Neural progenitor cell (in vitro differentiated cells): Measurements from ENCODE around the gene DDOST. TPM values are rescaled to one million over a fixed set of nuclear protein-coding genes. Genes with fewer than 3 reads are reported as not detected.

ENCODE experiments used
- DNase-seq: peaks from one replicate; pipeline ENCODE4 v3.0.0-alpha.2; 2016; ENCODE audit warnings: low spot score
- H2AFZ ChIP-seq: fragments of 200-600 bp; sonication (generic); replicated peaks from 2 replicates; pipeline ENCODE4 v1.6.1; 2016; ENCODE audit warnings: antibody characterized with exemption
- H3F3A ChIP-seq: fragments of 200-600 bp; sonication (generic); 2 replicates; pipeline ENCODE4 v1.6.1; 2016; ENCODE audit warnings: antibody characterized with exemption, low read depth
- H3K27ac ChIP-seq: fragments of 200-600 bp; sonication (generic); 2 replicates; pipeline ENCODE4 v1.5.1; 2016; ENCODE audit warnings: mild to moderate bottlenecking
- H3K27me3 ChIP-seq: fragments of 200-600 bp; sonication (generic); 2 replicates; pipeline ENCODE4 v1.6.1; 2016; ENCODE audit warnings: mild to moderate bottlenecking, moderate library complexity
- H3K36me3 ChIP-seq: fragments of 200-600 bp; sonication (generic); 2 replicates; pipeline ENCODE4 v1.5.1; 2016
- H3K4me1 ChIP-seq: fragments of 200-600 bp; sonication (generic); 2 replicates; pipeline ENCODE4 v1.6.1; 2016; ENCODE audit warnings: mixed run types
- H3K4me2 ChIP-seq: fragments of 200-600 bp; sonication (generic); 2 replicates; pipeline ENCODE4 v1.6.1; 2016
- H3K4me3 ChIP-seq: fragments of 200-600 bp; sonication (generic); 2 replicates; pipeline ENCODE4 v1.5.1; 2016
- H3K79me2 ChIP-seq: fragments of 200-600 bp; sonication (generic); 2 replicates; pipeline ENCODE4 v1.6.1; 2016; ENCODE audit warnings: low read depth
- H3K9ac ChIP-seq: fragments of 200-600 bp; sonication (generic); 2 replicates; pipeline ENCODE4 v1.6.1; 2016
- H3K9me3 ChIP-seq: fragments of 200-600 bp; sonication (generic); 2 replicates; pipeline ENCODE4 v1.5.1; 2016; ENCODE audit warnings: low read depth
- H4K20me1 ChIP-seq: fragments of 200-600 bp; sonication (generic); 2 replicates; pipeline ENCODE4 v1.6.1; 2016; ENCODE audit warnings: low read depth
- H3K27ac Mint-ChIP-seq: 3 replicates; pipeline ENCODE4 v1.8.0; 2021; ENCODE audit warnings: mixed read lengths
- H3K27me3 Mint-ChIP-seq: 2 replicates; pipeline ENCODE4 v1.8.0; 2022; ENCODE audit warnings: low read depth, mild to moderate bottlenecking, inconsistent platforms, moderate library complexity, mixed read lengths; ENCODE audit not compliant: insufficient read depth
- H3K36me3 Mint-ChIP-seq: 3 replicates; pipeline ENCODE4 v1.8.0; 2021; ENCODE audit warnings: mixed read lengths
- H3K4me1 Mint-ChIP-seq: 3 replicates; pipeline ENCODE4 v1.8.0; 2021; ENCODE audit warnings: mixed read lengths
- H3K4me3 Mint-ChIP-seq: 3 replicates; pipeline ENCODE4 v1.8.0; 2021; ENCODE audit warnings: mild to moderate bottlenecking, moderate library complexity, mixed read lengths
- H3K9me3 Mint-ChIP-seq: 3 replicates; pipeline ENCODE4 v1.8.0; 2020; ENCODE audit warnings: mixed read lengths
- CTCF ChIP-seq: fragments of 200-600 bp; sonication (generic); IDR thresholded peaks from 2 replicates; pipeline ENCODE4 v1.5.1; 2017; ENCODE audit warnings: antibody characterized with exemption, mild to moderate bottlenecking
- EZH2 ChIP-seq: fragments of 200-600 bp; sonication (generic); IDR thresholded peaks from 2 replicates; pipeline ENCODE4 v1.6.1; 2017; ENCODE audit warnings: antibody characterized with exemption, mild to moderate bottlenecking, moderate library complexity
- EZH2phosphoT487 ChIP-seq: fragments of 200-600 bp; sonication (generic); IDR thresholded peaks from 2 replicates; pipeline ENCODE4 v1.6.1; 2017; ENCODE audit warnings: antibody characterized with exemption
- total RNA-seq: library from RNA; depleted of rRNA; stranded (reverse); fragments of >200 nt; gene quantifications from 2 replicates; pipeline ENCODE4 v1.2.3, GENCODE V29; 2015; ENCODE audit warnings: low replicate concordance

The DDOST gene
- 151 and 234 TPM in 2 replicates for total RNA-seq

GRCh38 chr1:20661207-20662109, at the start of gene DDOST:
Gene DDOST, minus strand, starts transcription at chr1:20661369. Its CDS starts 19 bp downstream, at chr1:20661350.
- Mint-ChIP-seq H3K4me1 (peaks cover 28% of the 10 kb centered on the region), H3K36me3 (peaks cover 13% of the 10 kb centered on the region), H3K27me3 (peaks cover 7% of the 10 kb centered on the region), H3K9me3 (no peaks in the 10 kb centered on the region), H3K27ac (peak within 1 kb of the TSS; percentile 94), H3K4me3 (peak within 1 kb of the TSS; percentile 99)
- Histone ChIP-seq H3K27me3 (no peaks in the 10 kb centered on the region), H3K9ac (peak within 1 kb of the TSS; percentile 88), H2AFZ (peak within 1 kb of the TSS; percentile 78), H3K4me3 (peak within 1 kb of the TSS; percentile 75), H3K27ac (peak within 1 kb of the TSS; percentile 55), H3K9me3 (no peaks in the 10 kb centered on the region), H3K4me1 (peaks cover 8% of the 10 kb centered on the region), H3K36me3 (no peaks in the 10 kb centered on the region), H3K79me2 (peaks cover 48% of the 10 kb centered on the region), H3K4me2 (peak within 1 kb of the TSS; percentile 78), H3F3A (no peaks in the 10 kb centered on the region), H4K20me1 (peaks cover 18% of the 10 kb centered on the region)
- TF ChIP-seq EZH2phosphoT487 (no peak), EZH2 (no peak), CTCF (peak; percentile 49)
- DNase-seq, result peak; percentile 99

DNA sequence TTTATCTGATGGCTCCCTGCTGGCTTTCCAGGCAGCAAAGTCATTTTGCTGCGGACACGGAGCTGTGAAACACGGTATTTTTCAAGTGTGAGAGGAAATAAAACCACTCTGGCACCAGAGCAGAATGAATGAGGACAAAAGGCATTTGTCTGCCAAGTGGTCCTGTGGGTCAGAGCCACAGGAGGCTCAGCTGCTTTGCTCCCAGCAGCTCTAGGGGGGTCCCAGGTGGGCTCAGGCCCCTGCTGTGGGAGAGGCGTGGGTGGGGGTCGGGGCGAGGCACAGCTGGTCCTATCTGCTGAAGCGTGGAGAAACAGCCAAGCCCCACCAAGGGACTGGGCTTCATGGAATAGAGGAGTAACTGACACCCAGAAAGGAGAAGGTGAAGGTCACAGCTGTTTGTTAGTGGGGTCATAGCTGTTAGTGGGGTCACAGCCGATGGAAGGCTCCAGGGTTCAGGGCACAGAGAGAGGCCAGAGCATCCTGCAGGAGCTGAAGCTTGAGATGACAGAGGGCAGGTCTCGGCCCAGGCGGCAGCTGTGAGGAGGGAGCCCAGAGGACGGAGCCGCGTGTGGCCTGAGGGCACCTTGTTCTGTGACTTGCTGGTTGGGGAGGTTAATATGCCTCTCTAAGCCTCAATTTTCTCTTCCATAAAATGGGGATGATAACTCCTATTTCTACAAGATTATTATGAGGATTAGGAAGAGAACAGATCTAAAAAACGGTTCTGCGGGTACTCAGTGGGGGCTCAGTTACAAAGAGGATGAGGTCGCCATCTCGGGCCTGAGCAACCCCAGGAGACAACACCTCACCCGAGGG, 49.5 kb upstream of the DDOST start:
- Histone ChIP-seq H3K9ac (no peak overlapping the region), H3K9me3 (no peaks in the 10 kb centered on the region), H4K20me1 (no peaks in the 10 kb centered on the region), H3K27me3 (no peaks in the 10 kb centered on the region), H3K4me2 (no peak overlapping the region), H3F3A (no peaks in the 10 kb centered on the region), H2AFZ (no peak overlapping the region), H3K36me3 (no peaks in the 10 kb centered on the region), H3K4me3 (no peak overlapping the region), H3K79me2 (no peaks in the 10 kb centered on the region), H3K27ac (no peak overlapping the region), H3K4me1 (no peaks in the 10 kb centered on the region)
- no peak for TF ChIP-seq EZH2
- TF ChIP-seq EZH2phosphoT487, result no peak
- TF ChIP-seq CTCF, result no peak
- Mint-ChIP-seq H3K27ac (peak overlapping the region; percentile 53), H3K9me3 (no peaks in the 10 kb centered on the region), H3K27me3 (peaks cover 6% of the 10 kb centered on the region), H3K36me3 (no peaks in the 10 kb centered on the region), H3K4me1 (peaks cover 27% of the 10 kb centered on the region), H3K4me3 (peak overlapping the region; percentile 63)
- DNase-seq, result no peak

DNA sequence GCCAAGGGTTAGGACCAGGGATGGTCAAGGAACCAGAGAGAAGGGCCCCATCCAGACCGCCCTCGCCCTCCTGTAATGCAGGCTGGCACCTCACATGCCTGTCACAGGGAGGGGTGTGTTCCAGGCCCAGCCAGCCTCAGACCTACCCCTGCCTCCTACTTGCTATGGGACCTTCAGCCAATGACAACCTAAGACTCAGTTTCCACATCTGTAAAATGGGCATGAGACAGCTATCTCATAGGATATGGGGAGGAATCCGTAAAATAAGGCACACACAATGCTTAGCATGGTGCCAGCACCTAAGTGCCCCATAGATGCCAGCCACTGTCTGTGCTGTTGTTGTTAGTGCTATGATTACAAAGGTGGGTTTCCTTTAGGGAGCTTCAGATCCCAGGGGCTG, 48.7 kb upstream of the DDOST start:
- no peaks in the 10 kb centered on the region for H3K36me3 Mint-ChIP-seq

More for the DNA sequence above, 48.7 kb upstream of the DDOST start:
- Mint-ChIP-seq H3K9me3 (no peaks in the 10 kb centered on the region), H3K4me3 (no peak overlapping the region), H3K27ac (no peak overlapping the region), H3K27me3 (peaks cover 10% of the 10 kb centered on the region), H3K4me1 (peaks cover 32% of the 10 kb centered on the region)
- H3K9ac ChIP-seq, result no peak overlapping the region
- H3K4me1 ChIP-seq, result no peaks in the 10 kb centered on the region
- TF ChIP-seq EZH2, result no peak
- no peaks in the 10 kb centered on the region for H4K20me1 ChIP-seq
- no peaks in the 10 kb centered on the region for H3K79me2 ChIP-seq
- no peak overlapping the region for H2AFZ ChIP-seq
- no peak for DNase-seq
- H3F3A ChIP-seq, result no peaks in the 10 kb centered on the region
- no peaks in the 10 kb centered on the region for H3K9me3 ChIP-seq
- H3K36me3 ChIP-seq, result no peaks in the 10 kb centered on the region
- no peak overlapping the region for H3K4me2 ChIP-seq
- no peak overlapping the region for H3K27ac ChIP-seq
- no peak overlapping the region for H3K4me3 ChIP-seq
- H3K27me3 ChIP-seq, result no peaks in the 10 kb centered on the region
